HG03565 (cell line): ENCODE data around the gene IFNA8.
"Not testable (repeated sequence)": the region's sequence is repeated elsewhere in the genome, so short reads cannot be mapped to it uniquely, and the experiment has no call there.

ENCODE experiments used
- ATAC-seq: cut with Tn5 transposase; IDR thresholded peaks from one replicate; pipeline ENCODE4 v1.9.1; 2021; ENCODE audit warnings: mild to moderate bottlenecking, moderate library complexity; ENCODE audit not compliant: unreplicated experiment

Gene IFNA8

GRCh38 chr9:21408817-21409216, at the start of gene IFNA8:
IFNA8 (plus strand) TSS chr9:21409117; CDS start chr9:21409177, 60 bp downstream.
- ATAC-seq = no peak

- no peak for ATAC-seq
Measured at GRCh38 chr9:21362287-21362686, 46.6 kb upstream of the IFNA8 start.

GRCh38 chr9:21367169-21367568, 41.7 kb upstream of the IFNA8 start:
- ATAC-seq = peak; percentile 90

- ATAC-seq = no peak
Measured at GRCh38 chr9:21367957-21368356, 41.0 kb upstream of the IFNA8 start, which contains the start of gene IFNA13. IFNA13 (minus strand) TSS chr9:21368057; CDS start chr9:21368010, 47 bp downstream.

- not testable (repeated sequence) for ATAC-seq
Measured at GRCh38 chr9:21371467-21371866, 37.5 kb upstream of the IFNA8 start.

GRCh38 chr9:21381448-21382339, 27.2 kb upstream of the IFNA8 start:
- ATAC-seq = peak; percentile 98

- ATAC-seq = no peak
Measured at GRCh38 chr9:21383627-21384026, 25.3 kb upstream of the IFNA8 start.

GRCh38 chr9:21385131-21385670, 23.7 kb upstream of the IFNA8 start, which contains the start of gene IFNA2:
IFNA2 (minus strand) TSS chr9:21385398; CDS start chr9:21385329, 69 bp downstream.
- no peak for ATAC-seq

GRCh38 chr9:21392270-21392669, 16.6 kb upstream of the IFNA8 start:
- ATAC-seq = peak; percentile 81

GRCh38 chr9:21395778-21396717, 12.9 kb upstream of the IFNA8 start:
- peak; percentile 60 for ATAC-seq

- ATAC-seq = no peak
Measured at GRCh38 chr9:21398955-21399489, 9.9 kb upstream of the IFNA8 start.

- ATAC-seq = no peak
Measured at GRCh38 chr9:21399956-21400355, 9.0 kb upstream of the IFNA8 start.

- no peak for ATAC-seq
Measured at GRCh38 chr9:21402386-21403251, 6.3 kb upstream of the IFNA8 start.

GRCh38 chr9:21404146-21404545, 4.8 kb upstream of the IFNA8 start:
- ATAC-seq = no peak

GRCh38 chr9:21412107-21412506, 3.2 kb downstream of the IFNA8 start:
- peak; percentile 87 for ATAC-seq

- no peak for ATAC-seq
Measured at GRCh38 chr9:21413151-21413550, 4.2 kb downstream of the IFNA8 start.

- no peak for ATAC-seq
Measured at GRCh38 chr9:21413624-21414023, 4.7 kb downstream of the IFNA8 start.

GRCh38 chr9:21414220-21414940, 5.5 kb downstream of the IFNA8 start:
- no peak for ATAC-seq
